CD4-positive, alpha-beta T cell treated with Interleukin-15 for 4 hours (primary cell): Measurements from ENCODE around the gene RBM12.

Experiments
- DNase-seq: peaks from one replicate; pipeline ENCODE4 v3.0.0-alpha.2; 2020; ENCODE audit warnings: low spot score

The RBM12 gene

GRCh38 chr20:35600176-35600992 is 64.3 kb downstream of the RBM12 start:
- no peak for DNase-seq

GRCh38 chr20:35599776-35600120 is 65.0 kb downstream of the RBM12 start:
- no peak for DNase-seq
